ENCODE measurements around the gene SERP2. TPM values are rescaled to one million over a fixed set of nuclear protein-coding genes. Genes with fewer than 3 reads are reported as not detected.

The SERP2 gene
- total and polyA plus RNA-seq, 2 donors (not counting 3 experiments of a cell fraction or from before 2014, with no cell fraction given): 0.30 TPM; not detected in 1

GRCh38 chr13:44432650-44433049, 59.0 kb downstream of the SERP2 start:
- ChIA-PET CTCF (interaction anchor here (7.2 kb wide), 1 partner anchor 242 kb away, joined by 121 read pairs; no protein-coding TSS in a partner anchor), POLR2A (no interaction called here)
- no peak for FAIRE-seq
- H3K9ac ChIP-seq (replicated peaks; ENCODE audit: extremely low read depth, insufficient read depth, low read length): no peak overlapping the region
- dilution Hi-C loops (cut with MboI; ENCODE audit: extremely low pct_ligation_motif_present, low sequenced_read_pairs) (no loop called here), intact Hi-C loops (cut with micrococcal nuclease) (no loop called here)
- H3K4me1 ChIP-seq (ENCODE audit: control insufficient read depth, extremely low read depth, insufficient read depth, low read length): peaks cover 13% of the 10 kb centered on the region
- H3K27me3 ChIP-seq (ENCODE audit: control insufficient read depth in 2 of 2, insufficient read depth in 2 of 2, low read length in 2 of 2): no peaks in the 10 kb centered on the region
- H4K20me1 ChIP-seq (replicated peaks; ENCODE audit: control insufficient read depth, extremely low read depth, insufficient read depth, low read length): peaks cover 2% of the 10 kb centered on the region
- BruUV-seq (replicated peaks): no TSS peak
- no peak overlapping the region for H3K27ac ChIP-seq (ENCODE audit: insufficient read depth, low read depth, low read length)
- no peaks in the 10 kb centered on the region for H3K9me3 ChIP-seq (replicated peaks; ENCODE audit: control insufficient read depth, insufficient read depth, low read length)
- peak; percentile 15 for DNase-seq (ENCODE audit: low read depth, low spot score)
- peaks cover 9 to 15% of the 10 kb centered on the region in 2 experiments for H3K36me3 ChIP-seq (ENCODE audit: control insufficient read depth in 2 of 2, extremely low read depth in 1 of 2, insufficient read depth in 2 of 2, low read length in 2 of 2)
- peaks cover 13% of the 10 kb centered on the region for H3K79me2 ChIP-seq (ENCODE audit: control insufficient read depth, insufficient read depth, low read length)
- no peak overlapping the region for H3K4me2 ChIP-seq (ENCODE audit: insufficient read depth, low read length)
- H2AFZ ChIP-seq (ENCODE audit: low read depth, low read length): no peak overlapping the region
- TF ChIP-seq JUN (IDR thresholded peaks at IDR 0.05; ENCODE audit: borderline replicate concordance, insufficient read depth, insufficient read length, low read depth) (no peak), POLR2A (IDR thresholded peaks at IDR 0.05; ENCODE audit: low read depth, low read length) (no peak), EZH2 (IDR thresholded peaks at IDR 0.05; ENCODE audit: borderline replicate concordance, low read depth, low read length, severe bottlenecking) (no peak), FOS (IDR thresholded peaks at IDR 0.05; ENCODE audit: borderline replicate concordance, insufficient read depth, low read length) (no peak), MYC (IDR thresholded peaks at IDR 0.05; ENCODE audit: low read depth, low read length) (no peak)
- H3K9me1 ChIP-seq (replicated peaks; ENCODE audit: control insufficient read depth, extremely low read depth, insufficient read depth, low read length): no peaks in the 10 kb centered on the region
- no peak overlapping the region for H3K4me3 ChIP-seq (replicated peaks in 1 of 3; ENCODE audit: insufficient read depth in 1 of 3, low read depth in 1 of 3, low read length in 3 of 3)

GRCh38 chr13:44433863-44434765, 60.5 kb downstream of the SERP2 start:
- dilution Hi-C loops (cut with MboI; ENCODE audit: extremely low pct_ligation_motif_present, low sequenced_read_pairs): no loop called here
- no peak for FAIRE-seq
- no TSS peak for BruUV-seq (replicated peaks)

More at GRCh38 chr13:44433863-44434765, 60.5 kb downstream of the SERP2 start:
- Histone ChIP-seq H3K27ac (ENCODE audit: insufficient read depth, low read depth, low read length) (no peak overlapping the region), H3K9me1 (replicated peaks; ENCODE audit: control insufficient read depth, extremely low read depth, insufficient read depth, low read length) (no peaks in the 10 kb centered on the region), H3K9me3 (replicated peaks; ENCODE audit: control insufficient read depth, insufficient read depth, low read length) (no peaks in the 10 kb centered on the region), H3K9ac (replicated peaks; ENCODE audit: extremely low read depth, insufficient read depth, low read length) (no peak overlapping the region), H2AFZ (ENCODE audit: low read depth, low read length) (no peak overlapping the region), H3K27me3 (ENCODE audit: control insufficient read depth in 2 of 2, insufficient read depth in 2 of 2, low read length in 2 of 2) (no peaks in the 10 kb centered on the region), H3K4me1 (ENCODE audit: control insufficient read depth, extremely low read depth, insufficient read depth, low read length) (peaks cover 16% of the 10 kb centered on the region), H4K20me1 (replicated peaks; ENCODE audit: control insufficient read depth, extremely low read depth, insufficient read depth, low read length) (peaks cover 2% of the 10 kb centered on the region), H3K4me2 (ENCODE audit: insufficient read depth, low read length) (peak overlapping the region; percentile 37), H3K4me3 (replicated peaks in 1 of 3; ENCODE audit: insufficient read depth in 1 of 3, low read depth in 1 of 3, low read length in 3 of 3) (peak overlapping the region in 1 of 3 experiments; percentile 13), H3K36me3 (ENCODE audit: control insufficient read depth in 2 of 2, extremely low read depth in 1 of 2, insufficient read depth in 2 of 2, low read length in 2 of 2) (peaks cover 9 to 15% of the 10 kb centered on the region in 2 experiments), H3K79me2 (ENCODE audit: control insufficient read depth, insufficient read depth, low read length) (peaks cover 13% of the 10 kb centered on the region)
- intact Hi-C loops (cut with micrococcal nuclease): no loop called here
- ChIA-PET POLR2A (interaction anchor here (3.0 kb wide), 1 partner anchor 127 kb away, joined by 35 read pairs; no protein-coding TSS in a partner anchor), CTCF (interaction anchor here (0.9 to 7.2 kb wide), 7 partner anchors 59 to 526 kb away, joined by 3 to 121 read pairs (median 5); no protein-coding TSS in a partner anchor)
- TF ChIP-seq, protein P1, sequence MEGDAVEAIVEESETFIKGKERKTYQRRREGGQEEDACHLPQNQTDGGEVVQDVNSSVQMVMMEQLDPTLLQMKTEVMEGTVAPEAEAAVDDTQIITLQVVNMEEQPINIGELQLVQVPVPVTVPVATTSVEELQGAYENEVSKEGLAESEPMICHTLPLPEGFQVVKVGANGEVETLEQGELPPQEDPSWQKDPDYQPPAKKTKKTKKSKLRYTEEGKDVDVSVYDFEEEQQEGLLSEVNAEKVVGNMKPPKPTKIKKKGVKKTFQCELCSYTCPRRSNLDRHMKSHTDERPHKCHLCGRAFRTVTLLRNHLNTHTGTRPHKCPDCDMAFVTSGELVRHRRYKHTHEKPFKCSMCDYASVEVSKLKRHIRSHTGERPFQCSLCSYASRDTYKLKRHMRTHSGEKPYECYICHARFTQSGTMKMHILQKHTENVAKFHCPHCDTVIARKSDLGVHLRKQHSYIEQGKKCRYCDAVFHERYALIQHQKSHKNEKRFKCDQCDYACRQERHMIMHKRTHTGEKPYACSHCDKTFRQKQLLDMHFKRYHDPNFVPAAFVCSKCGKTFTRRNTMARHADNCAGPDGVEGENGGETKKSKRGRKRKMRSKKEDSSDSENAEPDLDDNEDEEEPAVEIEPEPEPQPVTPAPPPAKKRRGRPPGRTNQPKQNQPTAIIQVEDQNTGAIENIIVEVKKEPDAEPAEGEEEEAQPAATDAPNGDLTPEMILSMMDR (IDR thresholded peaks at IDR 0.05; ENCODE audit: extremely low read depth in 1 of 2, insufficient read depth in 1 of 2, low read depth in 1 of 2, low read length in 2 of 2): no peak
- TF ChIP-seq, protein P2, sequence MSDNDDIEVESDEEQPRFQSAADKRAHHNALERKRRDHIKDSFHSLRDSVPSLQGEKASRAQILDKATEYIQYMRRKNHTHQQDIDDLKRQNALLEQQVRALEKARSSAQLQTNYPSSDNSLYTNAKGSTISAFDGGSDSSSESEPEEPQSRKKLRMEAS (IDR thresholded peaks at IDR 0.05; ENCODE audit: insufficient read depth, insufficient read length): no peak
- TF ChIP-seq POLR2A (IDR thresholded peaks at IDR 0.05; ENCODE audit: low read depth, low read length): no peak
- DNase-seq (ENCODE audit: low read depth, low spot score): no peak

Data from endothelial cell of umbilical vein (primary cell).